Measurements from ENCODE around the gene POGLUT2. TPM values are rescaled to one million over a fixed set of nuclear protein-coding genes. Genes with fewer than 3 reads are reported as not detected.

Gene POGLUT2
- total RNA-seq, 6 donors from 2014 or later: 1.6 to 8.4 (median 3.8) TPM

- WGBS, 2 donors: 0% methylated on average over 33 to 50 of the region's 69 CpGs
- no peak for TF ChIP-seq EP300 (IDR thresholded peaks at IDR 0.05)
- no peak for TF ChIP-seq CTCF (IDR thresholded peaks at IDR 0.05)
- no peak for TF ChIP-seq POLR2A (IDR thresholded peaks at IDR 0.05)
- TF ChIP-seq POLR2AphosphoS5 (IDR thresholded peaks at IDR 0.05): no peak
- peaks cover 19 to 38% (median 23%) of the 10 kb centered on the region in 4 donors for H3K4me1 ChIP-seq
- peak overlapping the region; percentile 72 to 90 (median 79) for H3K4me3 ChIP-seq
- no peaks in the 10 kb centered on the region for H3K36me3 ChIP-seq
- H3K27ac ChIP-seq: peak overlapping the region; percentile 75 to 90 (median 81)
- H3K9me3 ChIP-seq: no peaks in the 10 kb centered on the region
- ATAC-seq (ENCODE audit: low FRiP score in 2 of 2) (peak; percentile 11 to 62), DNase-seq (peak in 1 of 2 donors; percentile 91)
- H3K27me3 ChIP-seq: peaks cover 0 to 6% (median 0%) of the 10 kb centered on the region in 4 donors
Observed at GRCh38 chr13:102799426-102800144, 809 bp upstream of the POGLUT2 start.

- Histone ChIP-seq H3K4me3 (no peak overlapping the region), H3K4me1 (peaks cover 6 to 9% (median 8%) of the 10 kb centered on the region in 4 donors), H3K27me3 (no peaks in the 10 kb centered on the region), H3K9me3 (no peaks in the 10 kb centered on the region), H3K36me3 (peaks cover 0 to 26% (median 0%) of the 10 kb centered on the region in 4 donors), H3K27ac (no peak overlapping the region)
- TF ChIP-seq POLR2AphosphoS5 (IDR thresholded peaks at IDR 0.05): no peak
- TF ChIP-seq EP300 (IDR thresholded peaks at IDR 0.05): no peak
- no peak for TF ChIP-seq POLR2A (IDR thresholded peaks at IDR 0.05)
- no peak for TF ChIP-seq CTCF (IDR thresholded peaks at IDR 0.05)
- ATAC-seq (ENCODE audit: low FRiP score in 2 of 2): no peak
- DNase-seq: no peak
- 87 to 88% methylated on average over 9 of the region's 9 CpGs for WGBS, 2 donors
Observed at GRCh38 chr13:102793611-102794355, 5.0 kb downstream of the POGLUT2 start.

- Histone ChIP-seq H3K27ac (no peak overlapping the region), H3K9me3 (no peaks in the 10 kb centered on the region), H3K27me3 (no peaks in the 10 kb centered on the region), H3K4me3 (no peak overlapping the region), H3K4me1 (no peaks in the 10 kb centered on the region), H3K36me3 (peaks cover 0 to 34% (median 0%) of the 10 kb centered on the region in 4 donors)
- 55 to 90% methylated on average over 1 of the region's 1 CpG for WGBS, 2 donors
- DNase-seq (no peak), ATAC-seq (ENCODE audit: low FRiP score in 2 of 2) (no peak)
- TF ChIP-seq POLR2A (IDR thresholded peaks at IDR 0.05) (no peak), POLR2AphosphoS5 (IDR thresholded peaks at IDR 0.05) (no peak), CTCF (IDR thresholded peaks at IDR 0.05) (no peak), EP300 (IDR thresholded peaks at IDR 0.05) (no peak)
Observed at GRCh38 chr13:102792396-102792795, 6.4 kb downstream of the POGLUT2 start.

- TF ChIP-seq POLR2AphosphoS5 (IDR thresholded peaks at IDR 0.05) (no peak), EP300 (IDR thresholded peaks at IDR 0.05) (no peak), POLR2A (IDR thresholded peaks at IDR 0.05) (no peak), CTCF (IDR thresholded peaks at IDR 0.05) (no peak)
- 91 to 97% methylated on average over 5 to 8 of the region's 8 CpGs for WGBS, 2 donors
- Histone ChIP-seq H3K27ac (no peak overlapping the region), H3K27me3 (no peaks in the 10 kb centered on the region), H3K36me3 (peaks cover 0 to 42% (median 0%) of the 10 kb centered on the region in 4 donors), H3K4me3 (no peak overlapping the region), H3K4me1 (no peaks in the 10 kb centered on the region), H3K9me3 (no peaks in the 10 kb centered on the region)
- ATAC-seq (ENCODE audit: low FRiP score in 2 of 2): no peak
- no peak for DNase-seq
Observed at GRCh38 chr13:102788683-102789082, 10.1 kb downstream of the POGLUT2 start.

Data from upper lobe of left lung (tissue), 6 donors.